Measurements from ENCODE around the gene SPDYE1. TPM values are rescaled to one million over a fixed set of nuclear protein-coding genes. Genes with fewer than 3 reads are reported as not detected.

SPDYE1 gene
- total and polyA plus RNA-seq, 2 of the 13 experiments (the other 11 are each of a cell fraction or from before 2014, with no cell fraction given), result not detected

DNA sequence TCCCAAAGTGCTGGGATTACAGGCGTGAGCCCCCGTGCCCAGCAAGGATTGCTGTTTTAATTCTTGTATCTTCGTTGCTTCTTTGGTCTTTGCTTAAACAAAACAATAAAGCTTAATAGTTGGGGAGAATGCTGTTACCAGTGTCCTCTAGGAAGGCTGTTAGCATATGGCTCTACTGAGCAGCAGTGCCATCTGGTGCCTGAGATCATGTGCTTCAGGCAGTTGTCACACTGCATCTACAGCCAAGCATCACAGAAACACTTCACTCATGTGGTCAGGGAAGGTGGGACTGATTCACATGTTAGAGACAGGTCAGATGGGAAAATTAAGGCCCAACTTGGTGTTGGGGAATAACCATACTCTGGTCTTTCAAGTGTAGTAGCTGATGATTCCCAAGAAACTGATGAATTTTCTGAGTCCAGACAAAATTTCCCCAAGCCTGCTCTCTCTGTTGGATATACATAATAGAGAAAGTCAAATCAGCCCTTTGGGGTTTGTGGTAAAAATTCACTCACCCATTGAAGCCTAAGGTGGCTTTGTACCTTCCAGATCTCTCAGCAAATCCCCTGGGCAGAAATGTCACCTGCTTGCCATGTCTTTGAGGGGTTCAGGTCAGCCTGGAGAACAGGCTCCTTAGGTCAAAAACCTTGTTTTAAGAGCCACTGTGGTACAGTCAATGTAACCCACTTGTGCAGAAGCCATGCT lies 43.0 kb upstream of the SPDYE1 start (continued):
- TF ChIP-seq, protein P1, sequence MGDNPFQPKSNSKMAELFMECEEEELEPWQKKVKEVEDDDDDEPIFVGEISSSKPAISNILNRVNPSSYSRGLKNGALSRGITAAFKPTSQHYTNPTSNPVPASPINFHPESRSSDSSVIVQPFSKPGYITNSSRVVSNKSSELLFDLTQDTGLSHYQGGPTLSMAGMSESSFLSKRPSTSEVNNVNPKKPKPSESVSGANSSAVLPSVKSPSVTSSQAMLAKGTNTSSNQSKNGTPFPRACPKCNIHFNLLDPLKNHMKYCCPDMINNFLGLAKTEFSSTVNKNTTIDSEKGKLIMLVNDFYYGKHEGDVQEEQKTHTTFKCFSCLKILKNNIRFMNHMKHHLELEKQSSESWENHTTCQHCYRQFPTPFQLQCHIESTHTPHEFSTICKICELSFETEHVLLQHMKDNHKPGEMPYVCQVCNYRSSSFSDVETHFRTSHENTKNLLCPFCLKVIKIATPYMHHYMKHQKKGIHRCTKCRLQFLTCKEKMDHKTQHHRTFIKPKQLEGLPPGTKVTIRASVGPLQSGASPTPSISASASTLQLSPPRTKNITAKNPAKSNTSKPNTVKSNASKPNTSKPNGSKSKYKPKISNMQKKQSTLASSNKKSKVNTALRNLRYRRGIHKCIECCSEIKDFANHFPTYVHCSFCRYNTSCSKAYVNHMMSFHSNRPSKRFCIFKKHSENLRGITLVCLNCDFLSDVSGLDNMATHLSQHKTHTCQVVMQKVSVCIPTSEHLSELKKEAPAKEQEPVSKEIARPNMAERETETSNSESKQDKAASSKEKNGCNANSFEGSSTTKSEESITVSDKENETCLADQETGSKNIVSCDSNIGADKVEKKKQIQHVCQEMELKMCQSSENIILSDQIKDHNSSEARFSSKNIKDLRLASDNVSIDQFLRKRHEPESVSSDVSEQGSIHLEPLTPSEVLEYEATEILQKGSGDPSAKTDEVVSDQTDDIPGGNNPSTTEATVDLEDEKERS (CRISPR knock-in tag; IDR thresholded peaks at IDR 0.05), result no peak
- TF ChIP-seq ZNF207 (IDR thresholded peaks at IDR 0.05; ENCODE audit: borderline replicate concordance), result no peak
- TF ChIP-seq ZNF724P (CRISPR knock-in tag; IDR thresholded peaks at IDR 0.05; ENCODE audit: borderline replicate concordance), result no peak

DNA sequence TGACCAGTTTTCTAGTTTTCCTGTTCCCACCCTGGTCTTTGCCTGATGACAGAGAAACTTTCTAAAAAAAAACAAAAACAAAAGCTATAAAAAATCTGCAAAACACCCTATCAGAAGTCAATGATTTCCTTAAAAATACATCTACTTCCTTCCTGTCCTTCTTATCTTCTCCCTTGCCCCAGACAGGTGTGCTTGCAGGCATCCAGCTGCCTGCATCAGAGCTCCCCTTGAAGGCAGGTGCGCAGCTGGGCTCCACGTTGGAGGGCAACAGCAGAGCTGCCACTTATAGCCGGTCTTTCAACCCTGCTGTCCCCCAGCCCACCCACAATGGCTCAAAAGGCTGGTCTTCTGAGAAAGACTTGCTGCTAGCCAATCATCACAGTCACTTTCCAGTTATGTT lies 41.7 kb upstream of the SPDYE1 start:
- H3K36me3 ChIP-seq (replicated peaks in 1 of 2; ENCODE audit: control insufficient read depth in 1 of 2, insufficient read depth in 2 of 2, low read length in 2 of 2), result peaks cover 0 to 3% of the 10 kb centered on the region in 2 experiments; a peak in 3 of 5 replicates
- no peaks in the 10 kb centered on the region for H3K27me3 ChIP-seq (ENCODE audit: control insufficient read depth in 1 of 2, insufficient read depth in 2 of 2, low read length in 2 of 2)
- no peaks in the 10 kb centered on the region for H3K79me2 ChIP-seq (ENCODE audit: insufficient read depth, low read length)
- in situ Hi-C loops (cut with HindIII; ENCODE audit: extremely low pct_ligation_motif_present, low pct_unique_long_range_greater_than_20kb), result no loop called here
- no peak for ATAC-seq
- no peak overlapping the region for H3K9ac ChIP-seq (ENCODE audit: insufficient read depth, low read depth, low read length)
- no peaks in the 10 kb centered on the region for H4K20me1 ChIP-seq (ENCODE audit: insufficient read depth, low read length)
- no TSS peak for BruUV-seq (replicated peaks)
- no peak overlapping the region for H3K4me3 ChIP-seq (replicated peaks in 1 of 3; ENCODE audit: insufficient read depth in 1 of 3, low read depth in 2 of 3, low read length in 3 of 3)
- no peak for DNase-seq (ENCODE audit: low spot score)
- intact Hi-C loops (cut with micrococcal nuclease; ENCODE audit: unreplicated experiment), result no loop called here
- no peak overlapping the region for H3K27ac ChIP-seq (ENCODE audit: extremely low read length, insufficient read depth, low read length)
- WGBS (ENCODE audit: low lambda C conversion rate), result 87% methylated on average over 3 of the region's 3 CpGs
- H3K9me3 ChIP-seq (ENCODE audit: low read length), result no peaks in the 10 kb centered on the region
- no peak for FAIRE-seq
- CTCF ChIA-PET (ENCODE audit: low intra/inter-chr PET ratio, low total read pairs), result no interaction called here
- no peak overlapping the region for H3K4me2 ChIP-seq (ENCODE audit: low read depth, low read length)
- no peaks in the 10 kb centered on the region for H3K4me1 ChIP-seq (ENCODE audit: insufficient read depth, low read length)
- H2AFZ ChIP-seq (ENCODE audit: low read length), result no peak overlapping the region
- POLR2A ChIA-PET, result no interaction called here
- TF ChIP-seq ZNF629 (CRISPR knock-in tag; conservative IDR thresholded peaks at IDR 0.05) (no peak), KDM5A (IDR thresholded peaks at IDR 0.05; ENCODE audit: borderline replicate concordance, low read length) (no peak), SAFB2 (CRISPR knock-in tag; IDR thresholded peaks at IDR 0.05; ENCODE audit: borderline replicate concordance, low read depth) (no peak), RFX5 (IDR thresholded peaks at IDR 0.05; ENCODE audit: low read depth, low read length) (no peak), FIP1L1 (IDR thresholded peaks at IDR 0.05; ENCODE audit: borderline replicate concordance, insufficient read depth, low read depth, low read length) (no peak), FOXM1 (CRISPR knock-in tag; IDR thresholded peaks at IDR 0.05) (no peak), NR2F2 (IDR thresholded peaks at IDR 0.05; ENCODE audit: borderline replicate concordance, low read depth) (no peak), MAF1 (CRISPR knock-in tag; IDR thresholded peaks at IDR 0.05; ENCODE audit: borderline replicate concordance) (no peak), TBX2 (CRISPR knock-in tag; IDR thresholded peaks at IDR 0.05; ENCODE audit: borderline replicate concordance) (no peak), PHF5A (CRISPR knock-in tag; IDR thresholded peaks at IDR 0.05; ENCODE audit: low read depth, unreplicated experiment) (no peak), ZNF839 (CRISPR knock-in tag; IDR thresholded peaks at IDR 0.05; ENCODE audit: borderline replicate concordance) (no peak), ZNF333 (CRISPR knock-in tag; IDR thresholded peaks at IDR 0.05; ENCODE audit: borderline replicate concordance) (no peak), MBNL3 (CRISPR knock-in tag; conservative IDR thresholded peaks at IDR 0.05) (no peak), GPN1 (CRISPR knock-in tag; IDR thresholded peaks at IDR 0.05; ENCODE audit: borderline replicate concordance) (no peak), LCORL (IDR thresholded peaks at IDR 0.05) (no peak), LCORL (CRISPR knock-in tag; IDR thresholded peaks at IDR 0.05) (no peak)
- TF ChIP-seq, protein P2, sequence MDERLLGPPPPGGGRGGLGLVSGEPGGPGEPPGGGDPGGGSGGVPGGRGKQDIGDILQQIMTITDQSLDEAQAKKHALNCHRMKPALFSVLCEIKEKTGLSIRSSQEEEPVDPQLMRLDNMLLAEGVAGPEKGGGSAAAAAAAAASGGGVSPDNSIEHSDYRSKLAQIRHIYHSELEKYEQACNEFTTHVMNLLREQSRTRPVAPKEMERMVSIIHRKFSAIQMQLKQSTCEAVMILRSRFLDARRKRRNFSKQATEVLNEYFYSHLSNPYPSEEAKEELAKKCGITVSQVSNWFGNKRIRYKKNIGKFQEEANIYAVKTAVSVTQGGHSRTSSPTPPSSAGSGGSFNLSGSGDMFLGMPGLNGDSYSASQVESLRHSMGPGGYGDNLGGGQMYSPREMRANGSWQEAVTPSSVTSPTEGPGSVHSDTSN (CRISPR knock-in tag; IDR thresholded peaks at IDR 0.05), result no peak
